Lower lobe of right lung (tissue), 2 donors: ENCODE measurements around the gene TK2. TPM values are rescaled to one million over a fixed set of nuclear protein-coding genes. Genes with fewer than 3 reads are reported as not detected.

Experiments
- ATAC-seq, 2 donors: fragments of 200-7000 bp; cut with Tn5 transposase; one replicate each; pipeline ENCODE4 v1.9.1; 2020 to 2022; ENCODE audit warnings: mild to moderate bottlenecking in 2 of 2, moderate library complexity in 2 of 2
- DNase-seq: peaks from one replicate; pipeline ENCODE4 v3.0.0-alpha.2; 2020
- H3K27ac ChIP-seq: fragments of 200-600 bp; one replicate; pipeline ENCODE4 v1.8.0; 2022
- H3K27me3 ChIP-seq: fragments of 200-600 bp; one replicate; pipeline ENCODE4 v1.8.0; 2022; ENCODE audit warnings: low read depth
- H3K36me3 ChIP-seq: fragments of 200-600 bp; one replicate; pipeline ENCODE4 v1.8.0; 2022; ENCODE audit warnings: mild to moderate bottlenecking
- H3K4me1 ChIP-seq: fragments of 200-600 bp; one replicate; pipeline ENCODE4 v1.8.0; 2022
- H3K4me3 ChIP-seq: fragments of 200-600 bp; one replicate; pipeline ENCODE4 v1.8.0; 2022; ENCODE audit warnings: mild to moderate bottlenecking
- H3K9me3 ChIP-seq: fragments of 200-600 bp; one replicate; pipeline ENCODE4 v1.8.0; 2022
- CTCF ChIP-seq: fragments of 200-600 bp; IDR thresholded peaks from one replicate; pipeline ENCODE4 v1.8.0; 2022; ENCODE audit warnings: antibody characterized with exemption, mild to moderate bottlenecking
- intact Hi-C: fragments of 100-400 bp; cut with DNase I; formaldehyde crosslinking; loops from one replicate; pipeline ENCODE4 v1.11.0; 2022
- total RNA-seq: library from RNA; stranded (reverse); fragmentation: NEBNext Ultra II Directional; extraction: Animal tissue kit (Norgen Biotek cat#: 25700); gene quantifications from one replicate; pipeline ENCODE4 v1.2.1, GENCODE V29; 2021
- donor health status: DM: no; HTN: yes; CAD: no; lungs with severe emphysema.

TK2 gene
- total RNA-seq, 1 donor from 2014 or later: 36.2 TPM

DNA sequence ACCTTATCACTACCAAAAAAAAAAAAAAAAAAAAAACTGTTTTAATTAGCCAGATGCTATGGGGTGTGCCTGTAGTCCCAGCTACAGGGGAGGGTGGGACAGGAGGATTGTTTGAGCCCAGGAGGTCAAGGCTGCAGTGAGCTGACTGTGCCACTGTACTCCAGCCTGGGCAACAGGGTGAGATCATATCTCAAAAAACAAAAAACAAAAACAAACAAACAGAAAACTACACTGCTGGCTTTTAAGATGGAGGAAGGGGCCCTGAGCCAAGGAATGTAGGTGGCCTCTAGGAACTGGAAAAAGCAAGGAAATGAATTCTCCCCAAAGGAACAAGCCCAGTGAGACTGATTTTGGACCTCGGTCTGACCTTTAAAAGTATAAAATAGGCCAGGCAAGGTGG, 61.4 kb downstream of the TK2 start:
- Histone ChIP-seq H3K27ac (no peak overlapping the region), H3K4me3 (no peak overlapping the region), H3K9me3 (no peaks in the 10 kb centered on the region), H3K27me3 (no peaks in the 10 kb centered on the region), H3K36me3 (no peaks in the 10 kb centered on the region), H3K4me1 (peaks cover 23% of the 10 kb centered on the region)
- intact Hi-C loops: no loop called here
- no peak for TF ChIP-seq CTCF
- ATAC-seq (no peak), DNase-seq (no peak)

DNA sequence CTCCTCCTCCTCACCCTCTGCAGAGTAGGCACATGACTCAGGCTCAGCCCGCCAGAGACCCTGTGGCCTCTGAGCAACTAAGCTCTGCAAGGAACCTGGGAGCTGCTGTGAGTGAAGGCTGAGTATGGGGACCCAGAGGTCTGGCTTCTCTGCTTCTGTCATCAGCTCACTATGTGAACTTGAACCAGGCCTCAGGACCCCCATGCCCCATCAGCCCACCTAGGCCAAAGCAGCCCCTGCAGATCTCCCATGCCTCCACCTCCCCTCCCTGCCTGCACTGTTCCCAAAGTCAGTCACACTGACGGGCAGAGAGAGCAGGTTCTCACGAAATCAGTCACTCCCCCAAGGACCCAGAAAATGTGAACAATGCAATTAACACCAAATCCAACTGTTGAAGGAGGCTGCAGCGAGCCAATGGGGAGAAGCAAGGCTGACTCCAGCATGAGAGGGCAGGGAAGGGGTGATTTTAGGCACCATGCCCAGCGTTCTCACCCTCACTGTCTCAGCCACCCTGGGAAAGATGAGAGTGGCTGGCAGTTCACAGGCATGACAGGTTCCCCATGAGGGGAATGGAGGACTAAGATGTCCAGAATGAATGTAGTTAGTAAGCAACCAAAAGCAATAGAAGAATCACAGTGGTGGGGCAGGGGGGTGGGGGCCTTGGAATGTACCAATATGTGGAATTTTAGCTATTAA, 62.2 kb downstream of the TK2 start:
- peaks cover 23% of the 10 kb centered on the region for H3K4me1 ChIP-seq
- no peaks in the 10 kb centered on the region for H3K36me3 ChIP-seq
- DNase-seq (no peak), ATAC-seq (peak; percentile 3 to 5)
- H3K4me3 ChIP-seq: no peak overlapping the region
- peak overlapping the region; percentile 67 for H3K27ac ChIP-seq
- no peaks in the 10 kb centered on the region for H3K9me3 ChIP-seq
- intact Hi-C loops: no loop called here
- H3K27me3 ChIP-seq: no peaks in the 10 kb centered on the region
- no peak for TF ChIP-seq CTCF

GRCh38 chr16:66486773-66487579, 62.9 kb downstream of the TK2 start:
- Histone ChIP-seq H3K4me1 (peaks cover 23% of the 10 kb centered on the region), H3K4me3 (no peak overlapping the region), H3K36me3 (no peaks in the 10 kb centered on the region), H3K27ac (peak overlapping the region; percentile 67), H3K27me3 (no peaks in the 10 kb centered on the region), H3K9me3 (no peaks in the 10 kb centered on the region)
- DNase-seq: no peak
- intact Hi-C loops: no loop called here
- TF ChIP-seq CTCF: no peak
- ATAC-seq: peak; percentile 46 to 54

DNA sequence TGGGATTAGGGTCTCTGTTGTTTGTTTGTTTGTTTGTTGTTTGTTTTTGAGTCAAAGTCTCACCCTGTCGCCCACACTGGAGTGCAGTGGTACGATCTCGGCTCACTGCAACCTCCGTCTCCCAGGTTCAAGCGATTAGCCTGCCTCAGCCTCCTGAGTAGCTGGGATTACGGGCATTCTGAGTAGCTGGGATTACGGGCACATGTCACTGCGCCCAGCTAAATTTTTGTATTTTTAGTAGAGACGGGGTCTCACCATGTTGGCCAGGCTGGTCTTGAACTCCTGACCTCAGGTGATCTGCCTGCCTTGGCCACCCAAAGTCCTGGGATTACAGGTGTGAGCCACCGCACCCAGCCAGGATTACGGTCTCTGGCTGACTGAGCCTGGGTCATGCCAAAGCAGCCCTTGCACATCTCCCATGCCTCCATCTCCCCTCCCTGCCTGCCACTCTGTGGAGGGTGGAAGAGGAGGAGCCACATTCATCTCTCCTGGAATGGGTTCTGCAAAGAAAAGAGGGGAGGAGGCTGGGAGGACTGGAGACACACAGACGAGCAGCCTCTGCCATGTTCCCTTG, 63.6 kb downstream of the TK2 start:
- intact Hi-C loops: no loop called here
- DNase-seq: no peak
- Histone ChIP-seq H3K4me1 (peaks cover 23% of the 10 kb centered on the region), H3K27me3 (no peaks in the 10 kb centered on the region), H3K4me3 (no peak overlapping the region), H3K36me3 (no peaks in the 10 kb centered on the region), H3K27ac (peak overlapping the region; percentile 67), H3K9me3 (no peaks in the 10 kb centered on the region)
- no peak for ATAC-seq
- no peak for TF ChIP-seq CTCF

GRCh38 chr16:66485376-66485775, 64.5 kb downstream of the TK2 start:
- no peak overlapping the region for H3K4me3 ChIP-seq
- no peak for DNase-seq
- intact Hi-C loops: no loop called here
- H3K4me1 ChIP-seq: peaks cover 23% of the 10 kb centered on the region
- no peak for TF ChIP-seq CTCF
- no peaks in the 10 kb centered on the region for H3K9me3 ChIP-seq
- H3K27ac ChIP-seq: no peak overlapping the region
- H3K27me3 ChIP-seq: no peaks in the 10 kb centered on the region
- no peaks in the 10 kb centered on the region for H3K36me3 ChIP-seq
- ATAC-seq: no peak
